WTC11 (cell line): ENCODE measurements around the gene PLSCR5. TPM values are rescaled to one million over a fixed set of nuclear protein-coding genes. Genes with fewer than 3 reads are reported as not detected.

Experiments used
- AR ChIP-seq: fragments of 250-450 bp; sonication (Bioruptor Pico); IDR thresholded peaks from 2 replicates; pipeline ENCODE4 v1.9.0; 2021; ENCODE audit warnings: mild to moderate bottlenecking
- ARID4B ChIP-seq: sonication (generic); formaldehyde crosslinking; IDR thresholded peaks from 2 replicates; pipeline ENCODE4 v1.8.0; 2023; ENCODE audit warnings: missing genetic modification reagents, mild to moderate bottlenecking, borderline replicate concordance
- ATF1 ChIP-seq: sonication (generic); formaldehyde crosslinking; IDR thresholded peaks from 2 replicates; pipeline ENCODE4 v1.8.1; 2023; ENCODE audit warnings: mild to moderate bottlenecking, moderate library complexity, missing genetic modification reagents
- E2F5 ChIP-seq: sonication (generic); formaldehyde crosslinking; IDR thresholded peaks from 2 replicates; pipeline ENCODE4 v1.8.1; 2022; ENCODE audit warnings: mild to moderate bottlenecking, moderate library complexity, missing genetic modification reagents
- GRHL2 ChIP-seq: fragments of 250-450 bp; sonication (Bioruptor Pico); IDR thresholded peaks from 2 replicates; pipeline ENCODE4 v1.8.0; 2022; ENCODE audit warnings: mild to moderate bottlenecking, moderate library complexity; ENCODE audit not compliant: insufficient replicate concordance, severe bottlenecking
- OVOL2 ChIP-seq: fragments of 250-450 bp; sonication (Bioruptor Pico); IDR thresholded peaks from 2 replicates; pipeline ENCODE4 v1.9.0; 2021; ENCODE audit warnings: mild to moderate bottlenecking, borderline replicate concordance
- RORB ChIP-seq: fragments of 250-450 bp; sonication (Bioruptor Pico); IDR thresholded peaks from 2 replicates; pipeline ENCODE4 v1.9.0; 2021; ENCODE audit warnings: mild to moderate bottlenecking
- SP1 ChIP-seq: sonication (generic); formaldehyde crosslinking; conservative IDR thresholded peaks from 2 replicates; pipeline ENCODE4 v1.8.1; 2022; ENCODE audit warnings: missing genetic modification reagents
- ZNF121 ChIP-seq: sonication (generic); formaldehyde crosslinking; IDR thresholded peaks from 2 replicates; pipeline ENCODE4 v1.8.0; 2023; ENCODE audit warnings: missing genetic modification reagents
- ZNF425 ChIP-seq: fragments of 250-450 bp; sonication (Bioruptor Pico); conservative IDR thresholded peaks from 2 replicates; pipeline ENCODE4 v1.9.0; 2021; ENCODE audit warnings: mild to moderate bottlenecking
- total RNA-seq: library from RNA; stranded (reverse); gene quantifications from 3 replicates; pipeline ENCODE4 v1.2.3, GENCODE V29; 2021
- TF ChIP-seq, protein P1 (sequence below): sonication (generic); formaldehyde crosslinking; IDR thresholded peaks from 2 replicates; pipeline ENCODE4 v1.8.0; 2022; ENCODE audit warnings: missing genetic modification reagents
- TF ChIP-seq, protein P2 (sequence below): sonication (generic); formaldehyde crosslinking; IDR thresholded peaks from 2 replicates; pipeline ENCODE4 v1.8.1; 2023; ENCODE audit warnings: mild to moderate bottlenecking, missing genetic modification reagents

Gene PLSCR5
- total RNA-seq, 1 experiment from 2014 or later: not detected

DNA sequence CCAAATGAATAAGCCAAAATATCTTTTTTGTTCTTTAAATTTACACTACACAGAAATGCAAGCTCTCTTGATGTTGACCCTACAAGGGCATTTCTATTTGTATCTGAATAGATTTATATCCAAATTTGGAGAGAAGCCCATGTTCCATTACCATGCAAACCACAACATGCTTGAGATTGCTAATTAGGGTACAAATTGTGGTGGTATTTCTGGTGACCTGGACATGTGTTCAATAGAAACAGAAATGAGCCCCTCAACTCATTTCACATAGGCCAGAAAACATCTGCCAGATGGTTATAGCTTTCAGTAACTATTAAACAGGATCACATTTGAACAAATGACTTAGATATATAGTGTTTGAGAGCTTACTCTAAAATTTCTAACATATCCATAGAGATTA is 23.5 kb upstream of the PLSCR5 start (continued):
- TF ChIP-seq, protein P1, sequence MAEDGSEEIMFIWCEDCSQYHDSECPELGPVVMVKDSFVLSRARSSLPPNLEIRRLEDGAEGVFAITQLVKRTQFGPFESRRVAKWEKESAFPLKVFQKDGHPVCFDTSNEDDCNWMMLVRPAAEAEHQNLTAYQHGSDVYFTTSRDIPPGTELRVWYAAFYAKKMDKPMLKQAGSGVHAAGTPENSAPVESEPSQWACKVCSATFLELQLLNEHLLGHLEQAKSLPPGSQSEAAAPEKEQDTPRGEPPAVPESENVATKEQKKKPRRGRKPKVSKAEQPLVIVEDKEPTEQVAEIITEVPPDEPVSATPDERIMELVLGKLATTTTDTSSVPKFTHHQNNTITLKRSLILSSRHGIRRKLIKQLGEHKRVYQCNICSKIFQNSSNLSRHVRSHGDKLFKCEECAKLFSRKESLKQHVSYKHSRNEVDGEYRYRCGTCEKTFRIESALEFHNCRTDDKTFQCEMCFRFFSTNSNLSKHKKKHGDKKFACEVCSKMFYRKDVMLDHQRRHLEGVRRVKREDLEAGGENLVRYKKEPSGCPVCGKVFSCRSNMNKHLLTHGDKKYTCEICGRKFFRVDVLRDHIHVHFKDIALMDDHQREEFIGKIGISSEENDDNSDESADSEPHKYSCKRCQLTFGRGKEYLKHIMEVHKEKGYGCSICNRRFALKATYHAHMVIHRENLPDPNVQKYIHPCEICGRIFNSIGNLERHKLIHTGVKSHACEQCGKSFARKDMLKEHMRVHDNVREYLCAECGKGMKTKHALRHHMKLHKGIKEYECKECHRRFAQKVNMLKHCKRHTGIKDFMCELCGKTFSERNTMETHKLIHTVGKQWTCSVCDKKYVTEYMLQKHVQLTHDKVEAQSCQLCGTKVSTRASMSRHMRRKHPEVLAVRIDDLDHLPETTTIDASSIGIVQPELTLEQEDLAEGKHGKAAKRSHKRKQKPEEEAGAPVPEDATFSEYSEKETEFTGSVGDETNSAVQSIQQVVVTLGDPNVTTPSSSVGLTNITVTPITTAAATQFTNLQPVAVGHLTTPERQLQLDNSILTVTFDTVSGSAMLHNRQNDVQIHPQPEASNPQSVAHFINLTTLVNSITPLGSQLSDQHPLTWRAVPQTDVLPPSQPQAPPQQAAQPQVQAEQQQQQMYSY (CRISPR knock-in tag): no peak
- no peak for TF ChIP-seq ARID4B (CRISPR knock-in tag)
- TF ChIP-seq, protein P2, sequence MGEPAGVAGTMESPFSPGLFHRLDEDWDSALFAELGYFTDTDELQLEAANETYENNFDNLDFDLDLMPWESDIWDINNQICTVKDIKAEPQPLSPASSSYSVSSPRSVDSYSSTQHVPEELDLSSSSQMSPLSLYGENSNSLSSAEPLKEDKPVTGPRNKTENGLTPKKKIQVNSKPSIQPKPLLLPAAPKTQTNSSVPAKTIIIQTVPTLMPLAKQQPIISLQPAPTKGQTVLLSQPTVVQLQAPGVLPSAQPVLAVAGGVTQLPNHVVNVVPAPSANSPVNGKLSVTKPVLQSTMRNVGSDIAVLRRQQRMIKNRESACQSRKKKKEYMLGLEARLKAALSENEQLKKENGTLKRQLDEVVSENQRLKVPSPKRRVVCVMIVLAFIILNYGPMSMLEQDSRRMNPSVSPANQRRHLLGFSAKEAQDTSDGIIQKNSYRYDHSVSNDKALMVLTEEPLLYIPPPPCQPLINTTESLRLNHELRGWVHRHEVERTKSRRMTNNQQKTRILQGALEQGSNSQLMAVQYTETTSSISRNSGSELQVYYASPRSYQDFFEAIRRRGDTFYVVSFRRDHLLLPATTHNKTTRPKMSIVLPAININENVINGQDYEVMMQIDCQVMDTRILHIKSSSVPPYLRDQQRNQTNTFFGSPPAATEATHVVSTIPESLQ (CRISPR knock-in tag): no peak
- TF ChIP-seq RORB: no peak
- TF ChIP-seq OVOL2 (CRISPR knock-in tag): no peak
- TF ChIP-seq SP1: no peak
- no peak for TF ChIP-seq ATF1
- no peak for TF ChIP-seq E2F5
- TF ChIP-seq AR (CRISPR knock-in tag): no peak
- no peak for TF ChIP-seq ZNF121 (CRISPR knock-in tag)
- no peak for TF ChIP-seq ZNF425 (CRISPR knock-in tag)
- TF ChIP-seq GRHL2 (CRISPR knock-in tag): no peak
